ENCODE results near the gene LUC7L3. TPM values are rescaled to one million over a fixed set of nuclear protein-coding genes. Genes with fewer than 3 reads are reported as not detected.

The LUC7L3 gene
- total and polyA plus RNA-seq, 2 donors (not counting 3 experiments of a cell fraction or from before 2014, with no cell fraction given), result 70.9 to 113 TPM

DNA sequence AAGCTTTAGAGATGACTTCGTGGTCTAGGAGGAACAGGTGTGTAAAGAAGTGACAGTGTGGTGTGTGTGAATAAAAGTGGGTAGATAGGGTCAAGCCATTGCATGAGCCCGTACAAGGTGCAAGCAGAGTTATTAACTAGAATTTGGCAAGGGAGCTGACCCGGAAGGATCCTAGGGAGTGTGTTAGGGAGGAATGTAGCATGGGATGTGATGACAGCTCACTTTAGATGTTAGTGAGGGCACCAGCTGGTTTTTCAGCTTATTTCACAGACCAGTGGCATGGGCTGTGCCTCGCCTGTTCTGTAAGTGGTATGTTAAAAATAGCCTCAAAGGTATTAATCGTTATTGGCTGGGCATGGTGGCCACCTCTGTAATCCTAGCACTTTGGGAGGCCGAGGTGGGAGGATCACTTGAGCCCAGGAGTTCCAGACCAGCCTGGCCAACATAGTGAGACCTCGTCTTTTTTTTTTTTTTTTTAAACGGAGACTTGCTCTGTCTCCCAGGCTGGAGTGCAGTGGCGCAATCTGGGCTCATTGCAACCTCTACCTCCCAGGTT, 39.7 kb downstream of the LUC7L3 start:
- CTCF ChIA-PET, result no interaction called here
- Histone ChIP-seq H3K9ac (replicated peaks; ENCODE audit: extremely low read depth, insufficient read depth, low read length) (no peak overlapping the region), H3K36me3 (ENCODE audit: control insufficient read depth in 2 of 2, extremely low read depth in 1 of 2, insufficient read depth in 2 of 2, low read length in 2 of 2) (peaks cover 0 to 14% of the 10 kb centered on the region in 2 experiments), H3K9me3 (replicated peaks; ENCODE audit: control insufficient read depth, insufficient read depth, low read length) (no peaks in the 10 kb centered on the region), H3K27ac (ENCODE audit: insufficient read depth, low read depth, low read length) (no peak overlapping the region), H3K9me1 (replicated peaks; ENCODE audit: control insufficient read depth, extremely low read depth, insufficient read depth, low read length) (no peaks in the 10 kb centered on the region), H2AFZ (ENCODE audit: low read depth, low read length) (no peak overlapping the region), H3K4me3 (replicated peaks in 1 of 3; ENCODE audit: insufficient read depth in 1 of 3, low read depth in 1 of 3, low read length in 3 of 3) (no peak overlapping the region), H3K4me1 (ENCODE audit: control insufficient read depth, extremely low read depth, insufficient read depth, low read length) (no peaks in the 10 kb centered on the region), H3K79me2 (ENCODE audit: control insufficient read depth, insufficient read depth, low read length) (no peaks in the 10 kb centered on the region), H3K27me3 (ENCODE audit: control insufficient read depth in 2 of 2, insufficient read depth in 2 of 2, low read length in 2 of 2) (peaks cover 7 to 9% of the 10 kb centered on the region in 2 experiments), H3K4me2 (ENCODE audit: insufficient read depth, low read length) (no peak overlapping the region), H4K20me1 (replicated peaks; ENCODE audit: control insufficient read depth, extremely low read depth, insufficient read depth, low read length) (peaks cover 2% of the 10 kb centered on the region)
- no peak for DNase-seq (ENCODE audit: low read depth, low spot score)
- dilution Hi-C loops (cut with MboI; ENCODE audit: extremely low pct_ligation_motif_present, low sequenced_read_pairs), result no loop called here
- BruUV-seq (replicated peaks), result no TSS peak
- no peak for FAIRE-seq
- POLR2A ChIA-PET, result interaction anchor here (0.6 kb wide), 1 partner anchor 9 kb away, joined by 5 read pairs; no protein-coding TSS in a partner anchor
- TF ChIP-seq MAX (IDR thresholded peaks at IDR 0.05; ENCODE audit: insufficient read depth, insufficient read length) (no peak), JUN (IDR thresholded peaks at IDR 0.05; ENCODE audit: borderline replicate concordance, insufficient read depth, insufficient read length, low read depth) (no peak), FOS (IDR thresholded peaks at IDR 0.05; ENCODE audit: borderline replicate concordance, insufficient read depth, low read length) (no peak), MYC (IDR thresholded peaks at IDR 0.05; ENCODE audit: low read depth, low read length) (no peak), EZH2 (IDR thresholded peaks at IDR 0.05; ENCODE audit: borderline replicate concordance, low read depth, low read length, severe bottlenecking) (no peak), CTCF (IDR thresholded peaks at IDR 0.05; ENCODE audit: extremely low read depth in 1 of 2, insufficient read depth in 1 of 2, low read depth in 1 of 2, low read length in 2 of 2) (no peak)
- intact Hi-C loops (cut with micrococcal nuclease), result no loop called here
